OCI-LY7 (cell line): Measurements from ENCODE around the gene CSF1. TPM values are rescaled to one million over a fixed set of nuclear protein-coding genes. Genes with fewer than 3 reads are reported as not detected.

Experiments
- BruUV-seq: library from RNA; stranded (reverse); fragments of 400-500 nt; replicated peaks from 2 replicates; lab custom pipeline; 2021; lab: Mats Ljungman, UMichigan
- CTCF ChIA-PET: fragments of 300-600 bp; sonication (Branson Sonifier 250); formaldehyde crosslinking; loops from one replicate; lab custom pipeline; 2022; ENCODE audit warnings: antibody characterized with exemption; ENCODE audit not compliant: unreplicated experiment; lab: Charles Lee
- POLR2A ChIA-PET: fragments of 300-600 bp; sonication (Branson Sonifier 250); formaldehyde crosslinking; loops from one replicate; lab custom pipeline; 2022; ENCODE audit warnings: antibody characterized with exemption; lab: Charles Lee
- DNase-seq: peaks from one replicate; pipeline ENCODE4 v3.0.0-alpha.2; 2015; ENCODE audit warnings: low spot score
- H2AFZ ChIP-seq: fragments of 200-600 bp; sonication (generic), shearing (Covaris generic); 2 replicates; pipeline ENCODE4 v1.6.1; 2014; ENCODE audit warnings: mild to moderate bottlenecking, antibody characterized with exemption, low read length, moderate library complexity
- H3K27ac ChIP-seq: fragments of 200-600 bp; sonication (generic); 2 replicates; pipeline ENCODE4 v1.5.1; 2014; ENCODE audit warnings: mixed run types, low read depth, mild to moderate bottlenecking, moderate library complexity, low read length, inconsistent platforms; ENCODE audit not compliant: poor library complexity, severe bottlenecking
- H3K36me3 ChIP-seq: fragments of 200-600 bp; sonication (generic); 2 replicates; pipeline ENCODE4 v1.6.1; 2014; ENCODE audit warnings: mild to moderate bottlenecking, antibody characterized with exemption, low read length, moderate library complexity, mixed read lengths; ENCODE audit not compliant: insufficient read depth
- H3K4me1 ChIP-seq: fragments of 200-600 bp; sonication (generic); 2 replicates; pipeline ENCODE4 v1.5.1; 2014; ENCODE audit warnings: mild to moderate bottlenecking, low read length; ENCODE audit not compliant: insufficient read depth, poor library complexity, severe bottlenecking
- H3K4me2 ChIP-seq: fragments of 200-600 bp; sonication (generic); 2 replicates; pipeline ENCODE4 v1.6.1; 2014; ENCODE audit warnings: mild to moderate bottlenecking, low read length
- H3K4me3 ChIP-seq: fragments of 200-600 bp; sonication (generic); 2 replicates; pipeline ENCODE4 v1.5.1; 2014; ENCODE audit warnings: mild to moderate bottlenecking, low read depth, low read length; ENCODE audit not compliant: poor library complexity, severe bottlenecking
- H3K79me2 ChIP-seq: fragments of 200-600 bp; sonication (generic); 2 replicates; pipeline ENCODE4 v1.6.1; 2016; ENCODE audit warnings: low read depth, mild to moderate bottlenecking, low read length, moderate library complexity, mixed read lengths; ENCODE audit not compliant: insufficient read depth
- H3K9me2 ChIP-seq: fragments of 200-600 bp; sonication (generic); 2 replicates; pipeline ENCODE4 v1.6.1; 2016; ENCODE audit warnings: mild to moderate bottlenecking, low read length, mixed read lengths; ENCODE audit not compliant: insufficient read depth
- H3K9me3 ChIP-seq: fragments of 200-600 bp; sonication (generic); 2 replicates; pipeline ENCODE4 v1.6.1; 2014; ENCODE audit warnings: mild to moderate bottlenecking, mixed run types, low read length, mixed read lengths
- H4K20me1 ChIP-seq: fragments of 200-600 bp; sonication (generic); 2 replicates; pipeline ENCODE4 v1.6.1; 2014; ENCODE audit warnings: mild to moderate bottlenecking, antibody characterized with exemption, low read length, moderate library complexity, mixed read lengths; ENCODE audit not compliant: insufficient read depth
- EZH2phosphoT487 ChIP-seq: fragments of 200-600 bp; sonication (generic); IDR thresholded peaks from 2 replicates; pipeline ENCODE4 v1.6.1; 2018; ENCODE audit warnings: low read depth, borderline replicate concordance, mild to moderate bottlenecking, mixed run types, antibody characterized with exemption, low read length, moderate library complexity, mixed read lengths
- intact Hi-C: fragments of 100-400 bp; cut with micrococcal nuclease; formaldehyde crosslinking; loops from one replicate; pipeline ENCODE4 v1.10.0; 2022; ENCODE audit not compliant: unreplicated experiment
- total RNA-seq, 2 experiments: library from RNA; depleted of rRNA in 1 of 2; stranded (reverse); fragments of >200 nt in 1 of 2; shearing (Covaris generic) in 1 of 2; gene quantifications; 2 replicates each; pipeline ENCODE4 v1.2.3, GENCODE V29; 2014 to 2022
- TF ChIP-seq, protein P1 (sequence below): fragments of 200-600 bp; sonication (generic); conservative IDR thresholded peaks from 2 replicates; pipeline ENCODE4 v1.5.1; 2014; ENCODE audit warnings: mild to moderate bottlenecking, antibody characterized with exemption, low read length, moderate library complexity, mixed read lengths

CSF1 gene
- total RNA-seq, 2 experiments from 2014 or later, result not detected

DNA sequence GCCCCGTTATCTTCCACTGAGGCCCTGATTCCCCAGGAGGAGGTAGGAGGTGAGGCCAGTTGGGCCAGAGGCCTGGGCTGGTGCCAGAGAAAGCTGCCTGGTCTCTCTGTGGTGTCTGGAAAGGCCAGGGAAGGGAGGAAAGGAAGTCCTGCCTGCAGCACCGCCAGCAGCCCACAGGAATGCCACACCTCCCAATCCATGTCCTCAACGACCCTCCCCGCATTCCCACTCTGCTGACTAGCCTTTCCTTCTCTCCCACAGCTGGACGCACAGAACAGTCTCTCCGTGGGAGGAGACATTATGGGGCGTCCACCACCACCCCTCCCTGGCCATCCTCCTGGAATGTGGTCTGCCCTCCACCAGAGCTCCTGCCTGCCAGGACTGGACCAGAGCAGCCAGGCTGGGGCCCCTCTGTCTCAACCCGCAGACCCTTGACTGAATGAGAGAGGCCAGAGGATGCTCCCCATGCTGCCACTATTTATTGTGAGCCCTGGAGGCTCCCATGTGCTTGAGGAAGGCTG lies 18.0 kb downstream of the CSF1 start:
- TF ChIP-seq, protein P1, sequence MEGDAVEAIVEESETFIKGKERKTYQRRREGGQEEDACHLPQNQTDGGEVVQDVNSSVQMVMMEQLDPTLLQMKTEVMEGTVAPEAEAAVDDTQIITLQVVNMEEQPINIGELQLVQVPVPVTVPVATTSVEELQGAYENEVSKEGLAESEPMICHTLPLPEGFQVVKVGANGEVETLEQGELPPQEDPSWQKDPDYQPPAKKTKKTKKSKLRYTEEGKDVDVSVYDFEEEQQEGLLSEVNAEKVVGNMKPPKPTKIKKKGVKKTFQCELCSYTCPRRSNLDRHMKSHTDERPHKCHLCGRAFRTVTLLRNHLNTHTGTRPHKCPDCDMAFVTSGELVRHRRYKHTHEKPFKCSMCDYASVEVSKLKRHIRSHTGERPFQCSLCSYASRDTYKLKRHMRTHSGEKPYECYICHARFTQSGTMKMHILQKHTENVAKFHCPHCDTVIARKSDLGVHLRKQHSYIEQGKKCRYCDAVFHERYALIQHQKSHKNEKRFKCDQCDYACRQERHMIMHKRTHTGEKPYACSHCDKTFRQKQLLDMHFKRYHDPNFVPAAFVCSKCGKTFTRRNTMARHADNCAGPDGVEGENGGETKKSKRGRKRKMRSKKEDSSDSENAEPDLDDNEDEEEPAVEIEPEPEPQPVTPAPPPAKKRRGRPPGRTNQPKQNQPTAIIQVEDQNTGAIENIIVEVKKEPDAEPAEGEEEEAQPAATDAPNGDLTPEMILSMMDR, result no peak
- no peak for TF ChIP-seq EZH2phosphoT487
- Histone ChIP-seq H3K4me2 (no peak overlapping the region), H3K9me2 (no peaks in the 10 kb centered on the region), H2AFZ (no peak overlapping the region), H3K4me3 (no peak overlapping the region), H3K4me1 (no peaks in the 10 kb centered on the region), H3K9me3 (no peaks in the 10 kb centered on the region), H4K20me1 (no peaks in the 10 kb centered on the region), H3K79me2 (no peaks in the 10 kb centered on the region), H3K36me3 (no peaks in the 10 kb centered on the region), H3K27ac (no peak overlapping the region)
- BruUV-seq, result no TSS peak
- intact Hi-C loops, result no loop called here
- ChIA-PET CTCF (no interaction called here), POLR2A (no interaction called here)
- DNase-seq, result no peak

GRCh38 chr1:109929170-109929569 lies 18.5 kb downstream of the CSF1 start:
- TF ChIP-seq, protein P1, result no peak
- TF ChIP-seq EZH2phosphoT487, result no peak
- Histone ChIP-seq H3K4me2 (no peak overlapping the region), H3K4me3 (no peak overlapping the region), H3K79me2 (no peaks in the 10 kb centered on the region), H4K20me1 (no peaks in the 10 kb centered on the region), H3K4me1 (no peaks in the 10 kb centered on the region), H3K36me3 (no peaks in the 10 kb centered on the region), H3K9me2 (no peaks in the 10 kb centered on the region), H3K27ac (no peak overlapping the region), H3K9me3 (no peaks in the 10 kb centered on the region), H2AFZ (no peak overlapping the region)
- intact Hi-C loops, result no loop called here
- ChIA-PET CTCF (no interaction called here), POLR2A (no interaction called here)
- DNase-seq, result no peak
- no TSS peak for BruUV-seq

DNA sequence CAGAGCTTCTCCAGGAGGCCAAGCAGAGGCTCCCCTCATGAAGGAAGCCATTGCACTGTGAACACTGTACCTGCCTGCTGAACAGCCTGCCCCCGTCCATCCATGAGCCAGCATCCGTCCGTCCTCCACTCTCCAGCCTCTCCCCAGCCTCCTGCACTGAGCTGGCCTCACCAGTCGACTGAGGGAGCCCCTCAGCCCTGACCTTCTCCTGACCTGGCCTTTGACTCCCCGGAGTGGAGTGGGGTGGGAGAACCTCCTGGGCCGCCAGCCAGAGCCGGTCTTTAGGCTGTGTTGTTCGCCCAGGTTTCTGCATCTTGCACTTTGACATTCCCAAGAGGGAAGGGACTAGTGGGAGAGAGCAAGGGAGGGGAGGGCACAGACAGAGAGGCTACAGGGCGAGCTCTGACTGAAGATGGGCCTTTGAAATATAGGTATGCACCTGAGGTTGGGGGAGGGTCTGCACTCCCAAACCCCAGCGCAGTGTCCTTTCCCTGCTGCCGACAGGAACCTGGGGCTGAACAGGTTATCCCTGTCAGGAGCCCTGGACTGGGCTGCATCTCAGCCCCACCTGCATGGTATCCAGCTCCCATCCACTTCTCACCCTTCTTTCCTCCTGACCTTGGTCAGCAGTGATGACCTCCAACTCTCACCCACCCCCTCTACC lies 19.1 kb downstream of the CSF1 start:
- Histone ChIP-seq H3K36me3 (no peaks in the 10 kb centered on the region), H3K4me1 (no peaks in the 10 kb centered on the region), H4K20me1 (no peaks in the 10 kb centered on the region), H2AFZ (no peak overlapping the region), H3K9me3 (no peaks in the 10 kb centered on the region), H3K9me2 (no peaks in the 10 kb centered on the region), H3K4me2 (no peak overlapping the region), H3K27ac (no peak overlapping the region), H3K79me2 (no peaks in the 10 kb centered on the region), H3K4me3 (no peak overlapping the region)
- TF ChIP-seq EZH2phosphoT487, result no peak
- TF ChIP-seq, protein P1, result no peak
- POLR2A ChIA-PET, result no interaction called here
- CTCF ChIA-PET, result no interaction called here
- BruUV-seq, result no TSS peak
- intact Hi-C loops, result no loop called here
- no peak for DNase-seq
